OCI-M2 (cell line): ENCODE results near the gene HOXB7.

Experiments
- DNase-seq: peaks from one replicate; lab custom pipeline; 2025; ENCODE audit not compliant: unreplicated experiment; lab: John Stamatoyannopoulos, UW

HOXB7 gene

DNA sequence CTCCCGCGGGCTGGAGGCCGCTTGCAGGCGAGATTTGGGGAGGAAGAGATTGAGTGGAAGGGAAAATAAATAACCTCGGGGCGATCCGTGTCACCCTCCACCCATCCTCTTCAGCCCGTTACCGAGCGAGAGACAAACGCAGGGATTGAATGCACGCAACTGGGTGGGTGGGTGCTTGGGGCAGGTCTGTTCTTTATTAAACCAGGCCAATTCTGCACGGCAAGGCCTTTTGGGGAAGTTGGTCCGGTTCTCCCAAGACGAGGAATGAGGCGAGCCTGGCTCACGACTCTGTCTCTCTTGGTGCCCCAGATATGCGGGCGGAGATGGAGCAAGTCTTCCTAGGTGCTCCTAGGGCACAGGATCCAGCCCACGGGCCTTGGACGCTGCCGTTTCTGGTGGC, 396 bp upstream of the HOXB7 start:
- DNase-seq: no peak

- DNase-seq: no peak
Measured at GRCh38 chr17:48609759-48610281, 997 bp downstream of the HOXB7 start.

GRCh38 chr17:48609033-48609432, 1.8 kb downstream of the HOXB7 start:
- DNase-seq: no peak

- no peak for DNase-seq
Measured at GRCh38 chr17:48608494-48608834, 2.4 kb downstream of the HOXB7 start.

DNA sequence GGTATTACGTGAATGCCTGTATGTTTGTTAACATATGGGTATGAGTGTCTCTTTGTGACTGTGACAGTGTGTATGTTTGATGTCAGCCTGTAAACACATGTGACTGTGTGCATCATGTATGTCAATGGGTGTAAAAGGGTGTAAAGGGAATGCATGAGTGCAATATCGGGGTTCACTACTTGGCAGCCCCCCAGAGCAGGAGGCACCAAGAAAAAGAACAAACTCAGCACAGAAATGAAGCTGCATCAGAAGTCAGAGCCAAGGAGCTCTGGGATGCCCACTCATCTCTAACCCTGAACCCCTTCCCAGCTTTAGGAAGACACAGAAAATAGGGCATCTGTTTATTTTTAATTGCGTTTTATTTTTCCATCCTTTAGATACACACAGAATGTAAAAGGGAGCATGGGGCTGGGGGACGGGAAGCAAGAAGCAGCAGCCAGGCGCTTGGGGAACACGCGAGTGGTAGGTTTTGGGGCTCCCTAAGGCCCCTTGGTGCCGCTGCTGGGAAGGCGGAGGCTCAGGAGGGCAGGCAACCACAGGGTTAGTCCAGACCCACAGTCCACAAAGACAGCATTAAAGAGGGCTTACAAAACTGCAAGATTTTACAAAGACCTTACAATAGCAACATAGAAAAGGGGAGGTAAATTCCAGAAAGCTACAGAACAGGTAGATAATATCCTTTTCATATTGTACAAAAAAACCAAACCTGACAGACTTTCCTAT, 3.8 kb downstream of the HOXB7 start:
- DNase-seq: no peak

GRCh38 chr17:48605991-48606891, 4.6 kb downstream of the HOXB7 start:
- no peak for DNase-seq

GRCh38 chr17:48605409-48605919, 5.4 kb downstream of the HOXB7 start:
- no peak for DNase-seq

GRCh38 chr17:48604770-48605329, 6.0 kb downstream of the HOXB7 start, which contains the start of gene HOXB6:
Gene HOXB6 (minus strand): TSS chr17:48604986. CDS start chr17:48598150, 6,836 bp downstream.
- DNase-seq: no peak

DNA sequence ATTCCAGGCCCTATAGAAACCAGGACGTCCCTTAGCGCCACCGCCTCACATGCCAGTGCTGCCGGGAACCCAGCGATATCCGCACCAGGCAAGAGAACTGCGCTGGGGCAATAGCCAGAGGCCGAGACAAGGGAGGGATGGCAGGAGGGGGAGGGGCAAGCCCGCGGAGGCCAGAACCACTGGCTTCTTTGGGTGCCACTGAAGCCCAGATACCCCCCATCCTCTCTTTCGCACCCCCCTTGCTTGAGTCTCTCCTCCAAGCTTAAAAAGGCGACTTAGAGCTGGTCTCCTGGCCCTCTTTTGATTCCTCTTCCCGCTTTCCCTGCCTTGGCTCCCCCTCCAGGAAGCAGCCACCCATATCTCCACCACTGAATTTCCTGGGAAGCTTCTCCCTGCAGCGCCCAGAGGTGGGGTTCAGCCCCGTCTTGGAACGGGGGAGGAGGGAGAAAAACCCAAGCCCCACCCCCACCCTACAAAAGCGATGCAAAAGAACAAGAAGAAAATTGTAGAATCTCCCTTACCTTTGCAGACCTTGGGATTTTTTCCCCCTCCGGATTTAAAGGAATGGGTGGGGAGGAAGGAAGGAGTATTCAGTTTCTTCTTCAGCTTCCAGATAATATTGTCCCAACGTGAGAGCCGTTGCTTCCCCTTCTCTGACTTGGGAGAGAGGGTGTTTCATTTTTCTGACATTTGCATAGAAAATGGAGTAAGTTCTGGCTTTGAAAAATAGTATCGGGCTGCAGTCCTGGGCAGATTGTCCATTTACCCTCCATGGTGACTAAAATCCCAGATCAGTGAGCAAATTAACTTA, 6.7 kb downstream of the HOXB7 start:
- no peak for DNase-seq

GRCh38 chr17:48601539-48602425, 9.0 kb downstream of the HOXB7 start:
- DNase-seq: no peak

DNA sequence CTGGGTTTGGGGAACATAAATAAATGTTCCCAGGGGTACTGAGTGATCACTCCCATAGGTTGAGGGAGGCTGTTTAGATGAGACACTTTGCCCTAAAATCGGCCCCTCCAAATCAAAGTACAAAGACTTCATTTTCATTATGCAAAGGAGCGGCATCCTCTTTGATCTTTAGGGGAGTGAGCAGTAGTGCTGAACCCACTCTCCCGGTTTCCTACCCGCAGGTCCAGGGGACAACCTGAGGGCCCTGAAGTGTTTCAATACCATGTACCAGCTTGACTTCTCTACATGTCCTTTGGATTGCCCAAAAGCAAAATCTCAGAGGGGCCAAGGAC, 9.6 kb downstream of the HOXB7 start:
- DNase-seq: no peak

GRCh38 chr17:48600244-48601098, 10.3 kb downstream of the HOXB7 start:
- DNase-seq: no peak

- DNase-seq: no peak
Measured at GRCh38 chr17:48599354-48599753, 11.5 kb downstream of the HOXB7 start.

GRCh38 chr17:48598736-48599135, 12.1 kb downstream of the HOXB7 start:
- DNase-seq: no peak

DNA sequence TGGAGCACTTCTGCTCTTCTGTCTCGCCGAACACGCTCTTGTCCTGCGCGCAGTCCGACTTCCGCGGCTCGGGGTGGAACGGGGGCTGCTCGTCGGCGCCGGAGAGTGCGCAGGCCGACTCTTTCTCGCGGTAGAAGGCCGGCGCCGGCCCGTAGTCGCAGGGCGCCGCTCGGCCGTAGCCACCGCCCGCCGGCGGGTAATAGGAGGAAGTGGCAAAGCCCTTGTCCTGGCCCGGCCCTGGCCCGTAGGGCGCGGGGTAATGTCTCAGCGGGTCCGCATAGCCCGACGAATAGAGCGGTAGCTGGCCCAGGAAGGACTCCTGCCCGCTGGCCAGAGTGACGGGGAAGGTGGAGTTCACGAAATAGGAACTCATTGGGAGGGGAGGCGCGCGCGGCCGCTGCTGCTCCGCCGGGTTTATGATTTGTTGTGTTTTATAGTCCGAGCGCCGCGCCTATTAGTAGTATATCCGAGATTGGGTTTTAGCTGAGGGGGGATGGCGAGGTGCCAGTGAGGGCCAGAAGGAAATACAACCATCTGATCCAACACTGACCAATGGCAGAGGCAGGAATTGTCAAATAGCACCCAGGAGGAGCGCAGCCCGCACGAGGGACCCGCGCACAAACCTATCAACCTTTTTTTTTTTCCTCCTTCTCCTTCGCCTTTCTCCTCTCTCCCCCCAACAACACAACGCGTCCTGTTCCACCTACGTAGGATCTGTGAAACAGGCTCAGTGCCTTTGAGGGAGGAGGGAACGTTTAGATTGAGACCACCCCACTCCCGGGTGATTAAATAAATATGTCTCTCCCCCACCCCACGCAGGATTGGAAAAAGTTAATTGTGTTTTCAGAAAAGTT, 12.8 kb downstream of the HOXB7 start:
- DNase-seq: no peak

DNA sequence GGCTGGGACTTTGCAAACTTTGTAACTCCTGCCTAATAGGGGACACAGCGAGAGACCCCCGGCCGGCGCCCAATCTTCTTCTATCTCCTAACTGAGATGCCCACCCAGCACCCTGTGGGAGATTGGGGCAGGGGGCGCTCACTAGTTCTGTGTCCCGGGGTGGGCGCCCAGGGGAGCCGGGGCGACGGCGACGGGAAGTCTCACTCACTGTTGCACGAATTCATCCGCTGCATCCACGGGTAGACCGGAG, 13.4 kb downstream of the HOXB7 start:
- DNase-seq: no peak

DNA sequence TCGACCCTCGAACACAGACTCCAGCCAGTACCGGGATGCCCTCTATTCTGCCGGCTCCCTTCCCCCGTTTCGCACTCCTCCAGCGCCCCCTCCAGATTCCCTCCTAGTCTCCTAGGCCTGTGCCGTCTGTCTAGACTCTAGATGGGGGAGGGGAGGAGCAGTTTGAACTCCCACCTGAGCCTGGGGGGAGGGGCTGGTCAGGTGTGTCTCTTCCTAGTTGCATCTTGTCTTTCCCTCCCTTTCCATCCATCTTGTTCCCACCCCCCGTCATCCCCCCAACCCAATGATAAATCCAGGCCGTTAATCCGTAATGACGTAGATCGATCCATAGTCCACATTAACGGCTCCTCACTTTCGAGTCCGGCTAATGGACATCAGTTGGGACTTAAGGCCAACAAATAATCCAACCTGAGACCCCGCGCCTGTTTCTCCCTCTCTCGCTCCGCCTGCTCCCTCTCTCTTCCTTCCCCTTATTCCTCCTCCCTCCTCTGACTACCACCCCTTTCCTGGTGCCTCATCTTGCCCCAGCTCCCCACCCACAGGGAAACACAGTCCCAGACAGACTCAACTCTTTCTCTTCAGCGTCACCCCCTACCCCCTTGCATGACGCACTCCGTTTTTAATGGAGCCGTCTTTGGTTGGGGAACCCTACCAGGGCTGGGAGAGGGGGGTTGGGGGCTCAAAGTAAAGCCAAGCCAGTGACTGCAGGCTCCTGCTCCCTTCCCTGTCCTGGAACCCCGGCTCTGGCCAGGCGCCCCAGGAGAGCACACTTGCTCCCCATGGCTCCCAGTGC, 13.9 kb downstream of the HOXB7 start:
- no peak for DNase-seq
